Panc1 (cell line): ENCODE measurements around the gene MMP26. TPM values are rescaled to one million over a fixed set of nuclear protein-coding genes. Genes with fewer than 3 reads are reported as not detected.

Source experiments
- ATAC-seq: fragments of 200-7000 bp; cut with Tn5 transposase; 2 replicates; pipeline ENCODE4 v1.9.1; 2020; ENCODE audit warnings: mild to moderate bottlenecking, moderate library complexity
- BruUV-seq: library from RNA; stranded (reverse); fragments of 400-500 nt; replicated peaks from 2 replicates; lab custom pipeline; 2021; lab: Mats Ljungman, UMichigan
- CTCF ChIA-PET: fragments of 300-600 bp; sonication (Branson Sonifier 250); formaldehyde crosslinking; loops from one replicate; lab custom pipeline; 2022; ENCODE audit warnings: antibody characterized with exemption; lab: Charles Lee
- POLR2A ChIA-PET: fragments of 300-600 bp; sonication (Branson Sonifier 250); formaldehyde crosslinking; loops from one replicate; lab custom pipeline; 2022; ENCODE audit warnings: antibody characterized with exemption; lab: Charles Lee
- DNase-seq: peaks from one replicate; pipeline ENCODE4 v3.0.0-alpha.2; 2010; ENCODE audit warnings: low read depth, low spot score
- H3K27ac ChIP-seq: 2 replicates; pipeline ENCODE4 v1.5.1; 2011; ENCODE audit warnings: mild to moderate bottlenecking, low read length, inconsistent platforms
- H3K27me3 ChIP-seq: fragments of 200-500 bp; sonication (Bioruptor generic); 2 replicates; pipeline ENCODE4 v1.6.0; 2014; ENCODE audit warnings: low read length, inconsistent platforms; ENCODE audit not compliant: control insufficient read depth, insufficient read depth
- H3K36me3 ChIP-seq: fragments of 200-500 bp; sonication (Bioruptor generic); 2 replicates; pipeline ENCODE4 v1.5.1; 2014; ENCODE audit warnings: inconsistent platforms, mild to moderate bottlenecking, low read length, moderate library complexity; ENCODE audit not compliant: control insufficient read depth, insufficient read depth
- H3K4me1 ChIP-seq: 2 replicates; pipeline ENCODE4 v1.5.1; 2011; ENCODE audit warnings: inconsistent platforms, mild to moderate bottlenecking, low read length, moderate library complexity; ENCODE audit not compliant: control insufficient read depth, insufficient read depth
- H3K4me3 ChIP-seq, 2 experiments: 2 replicates each; pipeline ENCODE4 v1.5.1; 2011 to 2012; ENCODE audit warnings: low read depth in 2 of 2, low read length in 2 of 2, mild to moderate bottlenecking in 2 of 2, inconsistent platforms in 1 of 2, moderate library complexity in 1 of 2
- H3K9me3 ChIP-seq: fragments of 200-500 bp; sonication (Bioruptor generic); 2 replicates; pipeline ENCODE4 v1.5.1; 2014; ENCODE audit warnings: low read depth, mild to moderate bottlenecking, inconsistent platforms, low read length, moderate library complexity; ENCODE audit not compliant: control insufficient read depth, insufficient read depth
- CTCF ChIP-seq: fragments of 450-650 bp; IDR thresholded peaks from 2 replicates; pipeline ENCODE4 v1.5.1; 2017; ENCODE audit warnings: mild to moderate bottlenecking
- POLR2AphosphoS5 ChIP-seq: IDR thresholded peaks from 2 replicates; pipeline ENCODE4 v1.6.1; 2012; ENCODE audit warnings: mild to moderate bottlenecking, low read depth, low read length, moderate library complexity
- SIN3A ChIP-seq: IDR thresholded peaks from 2 replicates; pipeline ENCODE4 v1.6.1; 2012; ENCODE audit warnings: low read depth, mild to moderate bottlenecking, low read length, moderate library complexity, borderline replicate concordance; ENCODE audit not compliant: insufficient read depth
- TCF7L2 ChIP-seq: IDR thresholded peaks from 2 replicates; pipeline ENCODE4 v1.6.1; 2011; ENCODE audit warnings: mild to moderate bottlenecking, low read depth, low read length, inconsistent platforms
- in situ Hi-C: cut with HindIII; loops from 2 replicates; pipeline ENCODE4 v1.10.0; 2016; ENCODE audit warnings: low sequenced_read_pairs, low pct_unique_long_range_greater_than_20kb
- intact Hi-C: fragments of 100-400 bp; cut with micrococcal nuclease; formaldehyde crosslinking; loops from one replicate; pipeline ENCODE4 v1.10.0; 2022; ENCODE audit not compliant: unreplicated experiment
- total RNA-seq: library from RNA; stranded (reverse); gene quantifications from one replicate; pipeline ENCODE4 v1.2.1, GENCODE V29; 2021; ENCODE audit not compliant: unreplicated experiment
- TF ChIP-seq, protein P1 (sequence below), 2 experiments: IDR thresholded peaks; 2 replicates each; pipeline ENCODE4 v1.6.1; 2011 to 2012; ENCODE audit warnings: low read depth in 2 of 2, control low read depth in 1 of 2, low read length in 1 of 2, mild to moderate bottlenecking in 1 of 2, moderate library complexity in 1 of 2; ENCODE audit not compliant: insufficient read depth in 1 of 2

The MMP26 gene
- total RNA-seq, 1 experiment from 2014 or later: not detected

GRCh38 chr11:4697585-4697984 is 7.0 kb upstream of the MMP26 start, which contains the start of gene OR51E2:
Gene OR51E2, minus strand, starts transcription at chr11:4697853. Its CDS starts 15,142 bp downstream, at chr11:4682711.
- CTCF ChIA-PET: no interaction called here
- Histone ChIP-seq H3K36me3 (no peaks in the 10 kb centered on the region), H3K27ac (no peak within 1 kb of the TSS), H3K4me1 (no peaks in the 10 kb centered on the region), H3K4me3 (no peak within 1 kb of the TSS), H3K27me3 (no peaks in the 10 kb centered on the region), H3K9me3 (no peaks in the 10 kb centered on the region)
- BruUV-seq: no TSS peak
- no peak for DNase-seq
- ATAC-seq: no peak
- intact Hi-C loops: no loop called here
- TF ChIP-seq TCF7L2: no peak
- TF ChIP-seq POLR2AphosphoS5: no peak
- TF ChIP-seq, protein P1, sequence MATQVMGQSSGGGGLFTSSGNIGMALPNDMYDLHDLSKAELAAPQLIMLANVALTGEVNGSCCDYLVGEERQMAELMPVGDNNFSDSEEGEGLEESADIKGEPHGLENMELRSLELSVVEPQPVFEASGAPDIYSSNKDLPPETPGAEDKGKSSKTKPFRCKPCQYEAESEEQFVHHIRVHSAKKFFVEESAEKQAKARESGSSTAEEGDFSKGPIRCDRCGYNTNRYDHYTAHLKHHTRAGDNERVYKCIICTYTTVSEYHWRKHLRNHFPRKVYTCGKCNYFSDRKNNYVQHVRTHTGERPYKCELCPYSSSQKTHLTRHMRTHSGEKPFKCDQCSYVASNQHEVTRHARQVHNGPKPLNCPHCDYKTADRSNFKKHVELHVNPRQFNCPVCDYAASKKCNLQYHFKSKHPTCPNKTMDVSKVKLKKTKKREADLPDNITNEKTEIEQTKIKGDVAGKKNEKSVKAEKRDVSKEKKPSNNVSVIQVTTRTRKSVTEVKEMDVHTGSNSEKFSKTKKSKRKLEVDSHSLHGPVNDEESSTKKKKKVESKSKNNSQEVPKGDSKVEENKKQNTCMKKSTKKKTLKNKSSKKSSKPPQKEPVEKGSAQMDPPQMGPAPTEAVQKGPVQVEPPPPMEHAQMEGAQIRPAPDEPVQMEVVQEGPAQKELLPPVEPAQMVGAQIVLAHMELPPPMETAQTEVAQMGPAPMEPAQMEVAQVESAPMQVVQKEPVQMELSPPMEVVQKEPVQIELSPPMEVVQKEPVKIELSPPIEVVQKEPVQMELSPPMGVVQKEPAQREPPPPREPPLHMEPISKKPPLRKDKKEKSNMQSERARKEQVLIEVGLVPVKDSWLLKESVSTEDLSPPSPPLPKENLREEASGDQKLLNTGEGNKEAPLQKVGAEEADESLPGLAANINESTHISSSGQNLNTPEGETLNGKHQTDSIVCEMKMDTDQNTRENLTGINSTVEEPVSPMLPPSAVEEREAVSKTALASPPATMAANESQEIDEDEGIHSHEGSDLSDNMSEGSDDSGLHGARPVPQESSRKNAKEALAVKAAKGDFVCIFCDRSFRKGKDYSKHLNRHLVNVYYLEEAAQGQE (IDR thresholded peaks at IDR 0.05; ENCODE audit: insufficient read depth in 1 of 2, low read depth in 2 of 2, low read length in 1 of 2): no peak
- no peak for TF ChIP-seq SIN3A
- no peak for TF ChIP-seq CTCF
- in situ Hi-C loops: no loop called here
- POLR2A ChIA-PET: no interaction called here

DNA sequence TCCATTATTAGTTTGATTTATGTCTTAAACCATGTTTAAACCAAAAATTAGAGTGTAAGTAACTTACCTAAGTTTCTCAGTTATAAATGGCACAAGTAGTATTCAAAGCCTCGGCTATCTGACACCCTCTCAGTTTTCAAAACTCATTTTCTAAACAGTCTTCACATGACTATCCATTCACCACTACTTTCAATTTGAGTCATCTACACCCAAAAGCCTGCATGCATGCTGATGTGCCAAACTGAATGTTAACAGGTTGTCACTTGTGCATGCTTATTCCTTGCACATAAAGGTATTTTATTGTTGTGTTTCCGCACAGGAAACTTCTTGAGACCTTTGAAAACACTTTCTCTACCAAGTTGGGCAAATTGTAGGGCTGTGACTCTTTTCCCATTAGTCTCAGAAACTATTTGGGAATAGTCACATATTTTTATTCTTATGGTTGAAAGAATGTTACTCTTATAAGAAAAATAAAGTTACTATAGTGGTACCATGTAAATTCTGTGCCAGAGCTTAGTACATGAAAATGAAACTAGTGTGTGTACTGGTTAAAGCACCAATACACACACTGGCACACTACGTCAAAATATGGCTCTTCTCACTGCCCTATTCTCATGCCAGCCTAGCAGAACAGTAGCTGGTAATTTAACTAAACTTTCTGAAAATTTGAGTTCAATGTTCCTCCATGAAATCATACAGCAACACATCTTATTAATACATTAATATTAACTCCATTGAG is 4.7 kb upstream of the MMP26 start:
- no peaks in the 10 kb centered on the region for H3K9me3 ChIP-seq
- intact Hi-C loops (no loop called here), in situ Hi-C loops (no loop called here)
- TF ChIP-seq TCF7L2 (no peak), SIN3A (no peak), CTCF (no peak), POLR2AphosphoS5 (no peak)
- TF ChIP-seq, protein P1 (IDR thresholded peaks at IDR 0.05; ENCODE audit: insufficient read depth in 1 of 2, low read depth in 2 of 2, low read length in 1 of 2): no peak
- no peak for DNase-seq
- ATAC-seq: no peak
- no peak overlapping the region for H3K4me3 ChIP-seq
- H3K27me3 ChIP-seq: no peaks in the 10 kb centered on the region
- ChIA-PET CTCF (no interaction called here), POLR2A (no interaction called here)
- no peak overlapping the region for H3K27ac ChIP-seq
- no peaks in the 10 kb centered on the region for H3K36me3 ChIP-seq
- H3K4me1 ChIP-seq: no peaks in the 10 kb centered on the region
- no TSS peak for BruUV-seq
